Erythroblast (primary cell): Measurements from ENCODE around the gene HMGCS1.
"Not testable (repeated sequence)": the region's sequence is repeated elsewhere in the genome, so short reads cannot be mapped to it uniquely, and the experiment has no call there.

Experiments
- DNase-seq, 2 experiments: peaks; one replicate each; lab custom pipeline; 2025; lab: John Stamatoyannopoulos, UW
- GATA1 ChIP-seq: IDR thresholded peaks from 2 replicates; pipeline ENCODE4 v1.6.1; 2011; ENCODE audit warnings: low read depth, mild to moderate bottlenecking, control low read depth, low read length, moderate library complexity
- POLR2A ChIP-seq: IDR thresholded peaks from 2 replicates; pipeline ENCODE4 v1.6.1; 2011; ENCODE audit warnings: mild to moderate bottlenecking, low read length

Gene HMGCS1

DNA sequence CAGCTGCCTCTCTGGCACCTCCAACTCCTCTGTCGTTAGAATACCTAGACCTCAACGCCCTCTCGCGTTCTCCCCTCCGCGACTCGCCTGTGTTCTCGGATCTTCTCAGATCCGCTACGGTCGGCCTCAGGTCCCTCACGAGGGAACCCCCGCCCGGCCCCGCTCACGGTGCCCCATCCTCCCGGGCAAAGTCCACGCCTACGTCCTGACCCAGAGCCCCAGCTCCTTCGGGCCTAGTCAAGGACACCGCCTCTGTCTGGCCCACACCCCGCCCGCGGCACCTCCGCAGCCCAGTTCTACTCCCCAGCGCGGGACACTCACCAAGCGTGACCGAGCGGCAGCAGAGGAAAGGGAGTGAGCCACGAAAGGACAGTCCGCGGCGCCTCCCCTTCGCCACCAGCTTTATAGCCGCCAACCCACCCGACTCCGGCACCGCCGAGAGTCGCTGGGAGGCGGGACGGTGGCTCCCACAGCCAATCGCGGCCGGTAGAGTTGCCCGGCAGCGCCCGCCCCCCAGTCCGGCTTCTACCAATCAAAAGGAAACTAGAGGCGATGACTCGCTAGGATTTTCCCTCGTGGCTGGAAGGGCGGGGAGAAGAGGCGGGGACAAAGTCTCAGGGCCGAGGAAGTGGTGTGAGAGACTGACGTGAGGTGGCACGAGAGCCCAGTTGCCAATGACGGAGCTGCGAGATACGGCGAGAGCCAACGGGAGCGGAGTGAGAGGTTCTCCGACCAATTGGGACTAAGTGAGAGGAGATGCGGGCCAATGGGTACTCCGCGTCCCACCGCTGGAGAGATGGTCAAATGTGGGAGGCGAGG is at the start of gene HMGCS1:
Gene HMGCS1, minus strand, starts transcription at position 378 of the 819 bp plus-strand sequence. CDS start 14,447 bp downstream, outside the sequence.
- DNase-seq, result peak; percentile 99
- TF ChIP-seq GATA1 (no peak), POLR2A (peak; percentile 98)

DNA sequence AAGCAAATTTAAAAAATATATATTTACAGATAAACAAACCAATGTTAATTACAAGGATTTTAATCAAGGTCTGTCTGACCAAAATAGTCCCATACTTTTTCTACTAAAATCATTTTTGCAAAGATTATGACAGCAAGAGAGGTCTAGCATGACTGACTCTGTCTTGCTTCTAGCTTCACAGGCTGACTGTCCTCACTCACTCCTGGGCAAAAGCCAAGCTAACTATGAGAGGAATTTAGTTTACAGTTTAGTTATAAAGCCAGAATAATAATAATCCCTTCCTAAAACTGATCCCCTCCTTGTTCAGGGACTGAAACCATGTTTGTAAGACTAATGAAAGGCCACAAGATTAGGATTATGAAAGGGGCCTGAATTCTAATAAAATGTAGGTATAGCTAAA is 45.5 kb upstream of the HMGCS1 start:
- no peak for DNase-seq
- TF ChIP-seq GATA1 (no peak), POLR2A (no peak)

DNA sequence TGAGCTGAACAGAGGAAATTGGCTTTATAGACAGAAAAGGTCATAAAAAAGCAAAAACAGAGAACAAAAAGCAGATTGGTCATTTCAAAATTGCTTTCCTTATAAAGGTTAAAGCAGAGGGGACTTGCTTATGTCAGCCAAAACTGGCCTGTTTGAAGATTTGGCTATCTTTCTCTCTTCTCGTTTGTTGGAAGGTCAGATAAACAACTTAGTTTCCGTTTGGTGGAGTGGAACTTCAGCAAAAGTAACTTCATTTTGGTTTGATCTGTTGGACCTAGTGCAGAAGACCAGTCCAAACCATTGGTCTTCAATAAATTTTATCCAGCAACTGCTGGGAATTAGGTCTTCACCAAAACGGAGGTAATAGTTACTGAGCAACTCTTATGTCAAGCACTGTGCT is 45.1 kb upstream of the HMGCS1 start:
- TF ChIP-seq GATA1, result no peak
- no peak for TF ChIP-seq POLR2A
- DNase-seq, result no peak

DNA sequence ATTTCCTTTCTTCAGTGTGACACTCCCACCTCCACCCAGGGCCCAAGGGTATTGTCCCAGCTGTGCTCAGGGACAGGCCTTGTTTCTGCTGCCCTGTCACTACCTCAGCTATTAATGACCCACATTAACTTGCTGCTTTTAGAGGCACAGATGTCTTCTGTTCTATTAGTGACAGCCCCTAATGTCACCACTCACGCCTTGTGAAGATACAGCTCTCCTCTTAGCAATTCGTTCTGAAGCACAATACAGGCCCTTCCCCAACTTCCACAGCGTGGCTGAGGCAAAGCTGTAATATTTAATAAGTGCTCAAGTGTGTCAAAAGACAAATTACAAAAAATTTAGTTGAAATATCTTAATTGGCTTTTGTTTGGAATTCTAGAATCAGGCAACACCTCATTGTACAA is 44.7 kb upstream of the HMGCS1 start:
- DNase-seq, result no peak
- TF ChIP-seq POLR2A, result no peak
- no peak for TF ChIP-seq GATA1

DNA sequence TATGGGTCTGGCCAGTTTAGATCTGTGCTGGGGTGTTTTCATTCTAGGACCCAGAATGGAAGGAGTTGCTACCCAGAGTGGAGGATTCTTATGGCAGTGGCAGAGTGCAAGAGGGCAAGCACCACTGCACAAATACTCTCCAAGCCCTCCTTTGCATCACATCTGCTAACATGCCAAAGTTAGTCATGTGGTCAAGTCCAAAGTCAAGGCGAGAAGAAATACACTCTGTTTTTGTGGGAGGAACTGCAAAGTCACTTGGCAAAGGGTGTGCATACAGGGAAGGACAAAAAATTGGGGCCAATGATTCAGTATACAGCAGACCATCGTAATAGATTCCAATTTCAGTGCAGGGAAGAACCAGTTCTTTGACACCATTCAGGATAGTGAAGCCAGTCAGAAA is 43.9 kb upstream of the HMGCS1 start:
- DNase-seq, result no peak
- TF ChIP-seq GATA1 (no peak), POLR2A (no peak)

DNA sequence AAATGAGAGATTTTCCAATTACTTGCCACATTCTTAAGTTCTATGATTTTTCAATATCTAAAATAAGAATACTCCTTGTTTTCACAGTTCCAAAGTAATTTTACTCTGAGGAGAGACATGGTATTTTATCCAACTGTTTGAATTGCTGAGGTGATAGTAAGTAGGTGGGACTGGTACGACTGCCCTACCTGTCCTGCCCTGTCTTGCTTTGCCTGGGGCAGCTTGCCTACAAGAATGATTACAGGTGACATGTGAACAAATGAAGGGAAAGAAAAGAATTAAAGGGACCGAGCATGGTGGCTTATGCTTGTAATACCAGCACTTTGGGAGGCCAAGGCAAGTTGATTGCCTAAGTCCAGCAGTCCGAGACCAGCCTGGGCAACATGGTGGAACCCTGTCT is 41.6 kb upstream of the HMGCS1 start:
- no peak for DNase-seq
- no peak for TF ChIP-seq GATA1
- no peak for TF ChIP-seq POLR2A

DNA sequence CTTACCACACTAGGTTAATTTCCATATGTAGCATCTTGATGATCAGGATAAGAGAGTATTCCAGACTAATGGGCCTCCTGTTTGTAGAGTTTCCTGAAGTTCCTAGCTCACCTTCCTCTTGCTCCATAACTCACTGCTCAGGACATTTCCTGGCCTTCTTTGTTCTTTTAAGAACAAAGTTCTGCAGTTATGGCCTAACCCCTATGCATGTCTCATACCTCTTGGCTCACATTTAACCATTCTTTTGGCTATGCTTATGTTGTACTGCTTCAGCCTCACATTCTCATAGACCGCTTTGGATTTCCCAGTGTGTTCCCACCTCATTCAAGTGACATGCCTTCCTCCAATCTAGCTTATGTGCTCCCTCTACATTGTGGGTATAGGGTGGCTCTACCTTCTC is 40.5 kb upstream of the HMGCS1 start:
- TF ChIP-seq GATA1, result no peak
- TF ChIP-seq POLR2A, result no peak
- no peak for DNase-seq

DNA sequence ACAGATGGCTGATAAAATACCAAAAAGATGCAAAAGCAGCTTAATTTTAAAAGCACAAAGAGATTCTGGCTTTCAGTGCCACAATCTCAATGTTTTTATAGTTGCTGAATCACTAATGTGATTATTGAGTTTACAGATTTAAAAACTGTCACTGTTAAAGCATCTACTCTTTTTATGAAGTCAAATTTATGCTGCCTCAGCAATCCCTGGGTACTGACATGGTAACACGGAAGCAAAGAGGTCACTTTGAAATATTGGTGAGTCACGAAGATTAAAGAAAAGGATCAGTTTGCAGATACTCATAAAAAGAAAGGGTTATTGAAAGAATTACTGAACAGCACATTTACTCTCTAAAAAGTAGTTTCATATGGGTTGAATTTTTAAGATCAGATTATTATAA is 39.7 kb upstream of the HMGCS1 start:
- TF ChIP-seq POLR2A, result no peak
- TF ChIP-seq GATA1, result no peak
- DNase-seq, result peak in 1 of 2 experiments; percentile 6

DNA sequence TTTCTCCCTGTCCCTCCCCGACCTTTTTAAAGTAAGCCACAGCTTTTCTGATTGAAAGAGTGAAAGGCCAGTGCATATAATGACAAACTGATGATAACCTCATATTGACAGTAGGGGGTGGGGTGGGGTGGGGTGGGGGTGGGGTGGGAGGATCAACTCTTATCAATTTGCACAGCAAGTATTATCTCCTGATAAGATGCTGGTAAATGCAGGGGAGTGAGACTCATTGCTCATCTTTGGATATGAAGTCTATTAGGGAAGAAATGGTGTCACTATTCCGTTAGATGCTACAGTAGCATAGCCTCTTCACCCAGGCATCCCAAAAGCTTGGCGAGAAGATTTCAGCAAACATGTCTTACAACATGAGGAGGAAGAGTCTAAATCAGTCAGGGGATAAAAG is 38.9 kb upstream of the HMGCS1 start:
- TF ChIP-seq GATA1 (no peak), POLR2A (no peak)
- DNase-seq, result peak; percentile 45 to 78

DNA sequence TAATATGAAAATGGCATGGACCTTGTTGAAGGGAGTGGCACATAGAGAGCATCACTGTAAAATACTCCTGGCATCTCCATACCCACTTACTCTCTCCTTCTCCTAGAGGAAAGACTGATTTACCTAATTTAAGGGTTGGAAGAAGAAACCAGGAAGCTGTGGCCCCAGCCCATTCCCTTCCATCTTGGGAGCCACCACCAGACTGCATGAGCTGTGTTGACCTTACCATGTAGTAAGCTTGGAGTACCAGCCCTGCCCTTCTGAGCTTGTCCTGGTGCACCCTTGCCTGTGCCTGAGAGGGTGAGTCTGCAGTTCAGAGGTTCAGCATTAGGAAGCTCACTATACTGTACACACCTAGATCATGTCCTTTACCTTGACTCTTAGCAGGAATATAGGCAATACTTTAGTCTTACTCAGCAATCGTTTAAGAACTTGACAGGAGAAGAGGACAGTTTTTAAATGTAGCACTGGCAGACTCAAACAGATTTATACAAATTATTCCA is 35.7 kb upstream of the HMGCS1 start:
- no peak for DNase-seq
- TF ChIP-seq GATA1 (no peak), POLR2A (no peak)

DNA sequence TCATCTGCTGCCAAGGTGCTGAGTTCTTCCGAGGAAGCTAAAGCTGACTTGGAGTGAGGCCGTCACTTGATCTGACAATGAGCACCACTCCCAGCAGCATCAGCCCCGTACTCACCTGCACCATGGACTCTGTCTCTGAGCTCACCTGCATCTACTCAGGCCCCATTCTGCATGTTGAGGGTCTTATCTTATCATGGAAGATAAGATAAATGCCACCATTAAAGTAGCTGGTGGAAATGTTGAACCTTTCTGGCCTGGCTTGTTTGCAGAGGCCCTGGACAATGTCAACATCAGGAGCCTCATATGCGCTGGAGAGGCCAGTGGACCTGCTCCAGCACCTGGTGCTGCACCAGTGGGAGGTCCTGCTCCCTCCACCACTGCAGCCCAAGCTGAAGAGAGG is 35.0 kb upstream of the HMGCS1 start:
- TF ChIP-seq POLR2A (no peak), GATA1 (no peak)
- no peak for DNase-seq

DNA sequence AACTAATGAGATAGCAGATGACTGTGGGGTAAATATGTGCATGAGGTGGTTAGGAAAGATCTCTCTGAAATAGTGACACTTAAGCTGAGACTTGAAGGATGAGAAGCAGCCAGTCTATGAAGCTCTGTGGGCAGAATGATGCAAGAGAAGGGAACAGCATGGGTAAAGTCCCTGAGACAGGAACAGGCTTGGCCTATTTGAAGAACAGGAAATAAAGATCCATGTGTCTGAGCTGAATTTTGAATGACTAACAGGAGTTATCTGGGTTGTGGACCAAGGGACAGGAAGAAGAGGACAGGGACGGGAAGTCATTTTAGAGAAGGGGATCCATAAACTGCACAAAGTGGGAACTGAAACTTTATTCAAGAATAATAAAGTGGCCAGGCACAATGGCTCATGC is 25.6 kb upstream of the HMGCS1 start:
- no peak for DNase-seq

DNA sequence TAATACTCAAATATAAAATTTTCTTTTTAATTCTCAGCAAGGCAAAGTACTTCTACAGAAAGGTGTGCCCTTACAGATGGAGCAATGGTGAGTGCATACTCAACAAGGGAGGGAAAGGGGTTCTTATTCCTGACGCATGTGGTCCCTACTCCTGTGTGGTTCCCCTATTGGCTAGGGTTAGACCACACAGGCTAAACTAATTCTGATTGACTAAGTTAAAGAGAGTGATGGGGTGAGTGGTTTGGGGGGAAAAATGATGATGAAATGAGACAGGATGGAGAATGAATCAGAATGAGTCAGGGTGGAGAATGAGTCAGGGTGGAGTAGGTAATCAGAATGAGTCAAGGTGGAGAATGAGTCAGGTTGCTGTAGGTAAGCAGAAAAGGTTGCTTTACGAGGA is 22.9 kb upstream of the HMGCS1 start:
- no peak for TF ChIP-seq GATA1
- DNase-seq, result no peak

More for the DNA sequence above, 25.6 kb upstream of the HMGCS1 start:
- no peak for TF ChIP-seq GATA1

DNA sequence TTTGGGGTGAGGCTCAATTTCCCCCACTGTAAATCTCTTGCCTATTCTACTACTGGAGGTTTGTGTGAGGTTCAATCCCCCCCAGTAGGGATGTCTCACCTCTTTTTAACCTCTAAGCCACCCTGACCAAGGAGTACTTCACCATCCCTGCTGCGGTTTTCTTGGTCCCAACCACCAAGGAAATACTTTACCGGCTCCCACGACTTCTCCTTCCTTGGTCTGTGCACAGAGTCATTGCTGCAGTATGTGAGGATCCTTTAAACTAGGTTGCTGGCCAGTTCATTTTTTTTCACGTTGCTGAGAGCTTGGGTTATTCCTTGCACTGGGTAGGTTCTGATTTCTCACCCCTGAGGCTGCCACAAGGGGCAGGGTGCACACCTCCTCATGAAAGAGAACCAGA is 22.5 kb upstream of the HMGCS1 start:
- TF ChIP-seq GATA1, result no peak

DNA sequence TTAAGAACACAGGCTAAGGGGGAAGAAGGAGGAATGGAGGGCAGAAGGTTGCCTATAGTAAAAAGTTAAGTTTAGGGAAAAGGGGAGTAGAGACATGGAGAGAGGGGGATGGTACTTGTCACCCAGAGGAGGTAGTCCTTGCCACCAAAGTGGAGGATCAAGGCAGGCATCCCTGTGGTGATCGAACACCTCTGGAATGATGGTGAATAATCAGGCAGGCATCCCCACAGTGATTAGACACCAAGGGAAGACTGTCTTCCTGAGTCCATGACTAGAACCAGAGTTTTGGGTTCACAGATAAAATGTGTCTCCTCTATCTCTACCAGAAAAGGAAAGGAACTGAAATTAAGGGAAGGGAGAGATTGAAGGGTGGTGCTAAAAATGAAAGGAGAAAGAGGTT is 19.2 kb upstream of the HMGCS1 start:
- no peak for DNase-seq

More for the DNA sequence above, 22.5 kb upstream of the HMGCS1 start:
- no peak for DNase-seq

DNA sequence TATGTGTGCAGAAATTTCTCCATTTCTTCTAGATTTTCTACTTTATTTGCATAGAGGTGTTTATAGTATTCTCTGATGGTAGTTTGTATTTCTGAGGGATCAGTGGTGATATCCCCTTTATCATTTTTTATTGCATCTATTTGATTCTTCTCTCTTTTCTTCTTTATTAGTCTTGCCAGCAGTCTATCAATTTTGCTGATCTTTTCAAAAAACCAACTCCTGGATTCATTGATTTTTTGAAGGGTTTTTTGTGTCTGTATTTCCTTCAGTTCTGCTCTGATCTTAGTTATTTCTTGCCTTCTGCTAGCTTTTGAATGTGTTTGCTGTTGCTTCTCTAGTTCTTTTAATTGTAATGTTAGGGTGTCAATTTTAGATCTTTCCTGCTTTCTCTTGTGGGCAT is 12.4 kb upstream of the HMGCS1 start:
- not testable (repeated sequence) for DNase-seq

More for the DNA sequence above, 19.2 kb upstream of the HMGCS1 start:
- TF ChIP-seq POLR2A, result no peak
- no peak for TF ChIP-seq GATA1

DNA sequence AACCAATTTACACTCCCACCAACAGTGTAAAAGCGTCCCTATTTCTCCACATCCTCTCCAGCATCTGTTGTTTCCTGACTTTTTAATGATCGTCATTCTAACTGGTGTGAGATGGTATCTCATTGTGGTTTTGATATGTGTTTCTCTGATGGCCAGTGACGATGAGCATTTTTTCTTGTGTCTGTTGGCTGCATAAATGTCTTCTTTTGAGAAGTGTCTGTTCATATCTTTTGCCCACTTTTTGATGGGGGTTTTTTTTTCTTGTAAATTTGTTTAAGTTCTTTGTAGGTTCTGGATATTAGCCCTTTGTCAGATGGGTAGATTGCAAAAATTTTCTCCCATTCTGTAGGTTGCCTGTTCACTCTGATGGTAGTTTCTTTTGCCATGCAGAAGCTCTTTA is 10.3 kb upstream of the HMGCS1 start:
- not testable (repeated sequence) for DNase-seq
